Nephron (organoid): Measurements from ENCODE around the gene YTHDF2.

ENCODE experiments used
- H3K27ac Mint-ChIP-seq, 3 experiments: 2 replicates each; pipeline ENCODE4 v1.8.0; 2020; ENCODE audit warnings: mixed read lengths in 3 of 3, mild to moderate bottlenecking in 2 of 3, moderate library complexity in 1 of 3
- H3K27me3 Mint-ChIP-seq: 2 replicates; pipeline ENCODE4 v1.8.0; 2021; ENCODE audit warnings: low read depth, mild to moderate bottlenecking, moderate library complexity, mixed read lengths
- H3K36me3 Mint-ChIP-seq: 2 replicates; pipeline ENCODE4 v1.8.0; 2020; ENCODE audit warnings: low read depth, mixed read lengths
- H3K4me1 Mint-ChIP-seq: 2 replicates; pipeline ENCODE4 v1.8.0; 2020; ENCODE audit warnings: mixed read lengths
- H3K4me3 Mint-ChIP-seq, 3 experiments: 2 replicates each; pipeline ENCODE4 v1.8.0; 2020; ENCODE audit warnings: mild to moderate bottlenecking in 3 of 3, mixed read lengths in 3 of 3, moderate library complexity in 2 of 3
- H3K9me3 Mint-ChIP-seq: 2 replicates; pipeline ENCODE4 v1.8.0; 2020; ENCODE audit warnings: mixed read lengths
- TF ChIP-seq, protein P1 (sequence below), 3 experiments: fragments of 200-600 bp; sonication (generic); IDR thresholded peaks; one replicate each; pipeline ENCODE4 v1.5.0; 2021; ENCODE audit warnings: antibody characterized with exemption in 3 of 3; ENCODE audit not compliant: unreplicated experiment in 3 of 3

YTHDF2 gene

DNA sequence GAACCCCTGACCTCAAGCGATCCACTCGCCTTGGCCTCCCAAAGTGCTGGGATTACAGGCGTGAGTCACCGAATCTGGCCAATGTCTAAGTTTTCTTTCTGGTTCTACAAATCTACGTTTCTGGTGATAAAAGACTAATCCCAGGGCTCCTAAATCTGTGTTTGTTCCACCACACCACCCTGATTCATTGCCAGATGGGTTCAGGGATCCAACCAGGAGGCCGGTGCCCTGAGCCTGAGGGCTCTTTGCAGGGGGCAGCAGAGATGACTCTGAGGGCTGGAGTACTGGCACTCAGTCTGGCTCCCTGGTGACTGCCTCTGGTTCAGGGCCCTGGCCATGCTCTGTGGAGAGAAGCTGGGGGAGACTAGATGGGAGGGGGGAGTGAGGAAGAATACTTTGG, 64.7 kb downstream of the YTHDF2 start:
- Mint-ChIP-seq H3K4me3 (no peak overlapping the region), H3K4me1 (no peaks in the 10 kb centered on the region), H3K27me3 (peaks cover 41% of the 10 kb centered on the region), H3K27ac (no peak overlapping the region), H3K36me3 (no peaks in the 10 kb centered on the region), H3K9me3 (no peaks in the 10 kb centered on the region)
- TF ChIP-seq, protein P1, sequence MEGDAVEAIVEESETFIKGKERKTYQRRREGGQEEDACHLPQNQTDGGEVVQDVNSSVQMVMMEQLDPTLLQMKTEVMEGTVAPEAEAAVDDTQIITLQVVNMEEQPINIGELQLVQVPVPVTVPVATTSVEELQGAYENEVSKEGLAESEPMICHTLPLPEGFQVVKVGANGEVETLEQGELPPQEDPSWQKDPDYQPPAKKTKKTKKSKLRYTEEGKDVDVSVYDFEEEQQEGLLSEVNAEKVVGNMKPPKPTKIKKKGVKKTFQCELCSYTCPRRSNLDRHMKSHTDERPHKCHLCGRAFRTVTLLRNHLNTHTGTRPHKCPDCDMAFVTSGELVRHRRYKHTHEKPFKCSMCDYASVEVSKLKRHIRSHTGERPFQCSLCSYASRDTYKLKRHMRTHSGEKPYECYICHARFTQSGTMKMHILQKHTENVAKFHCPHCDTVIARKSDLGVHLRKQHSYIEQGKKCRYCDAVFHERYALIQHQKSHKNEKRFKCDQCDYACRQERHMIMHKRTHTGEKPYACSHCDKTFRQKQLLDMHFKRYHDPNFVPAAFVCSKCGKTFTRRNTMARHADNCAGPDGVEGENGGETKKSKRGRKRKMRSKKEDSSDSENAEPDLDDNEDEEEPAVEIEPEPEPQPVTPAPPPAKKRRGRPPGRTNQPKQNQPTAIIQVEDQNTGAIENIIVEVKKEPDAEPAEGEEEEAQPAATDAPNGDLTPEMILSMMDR (IDR thresholded peaks at IDR 0.05; ENCODE audit: unreplicated experiment in 3 of 3): no peak

- Mint-ChIP-seq H3K4me1 (no peaks in the 10 kb centered on the region), H3K36me3 (no peaks in the 10 kb centered on the region), H3K27me3 (peaks cover 37% of the 10 kb centered on the region), H3K4me3 (no peak overlapping the region), H3K9me3 (no peaks in the 10 kb centered on the region), H3K27ac (no peak overlapping the region)
- TF ChIP-seq, protein P1 (IDR thresholded peaks at IDR 0.05; ENCODE audit: unreplicated experiment in 3 of 3): no peak
Observed at GRCh38 chr1:28803051-28803450, 66.3 kb downstream of the YTHDF2 start.

GRCh38 chr1:28803662-28804061, 66.9 kb downstream of the YTHDF2 start:
- no peak overlapping the region for H3K27ac Mint-ChIP-seq
- no peak overlapping the region for H3K4me3 Mint-ChIP-seq
- no peaks in the 10 kb centered on the region for H3K36me3 Mint-ChIP-seq
- H3K27me3 Mint-ChIP-seq: peaks cover 38% of the 10 kb centered on the region
- no peaks in the 10 kb centered on the region for H3K9me3 Mint-ChIP-seq
- H3K4me1 Mint-ChIP-seq: no peaks in the 10 kb centered on the region
- TF ChIP-seq, protein P1 (IDR thresholded peaks at IDR 0.05; ENCODE audit: unreplicated experiment in 3 of 3): no peak

- Mint-ChIP-seq H3K4me1 (no peaks in the 10 kb centered on the region), H3K27me3 (peaks cover 35% of the 10 kb centered on the region), H3K9me3 (no peaks in the 10 kb centered on the region), H3K27ac (no peak overlapping the region), H3K4me3 (no peak overlapping the region), H3K36me3 (no peaks in the 10 kb centered on the region)
- TF ChIP-seq, protein P1 (IDR thresholded peaks at IDR 0.05; ENCODE audit: unreplicated experiment in 3 of 3): no peak
Observed at GRCh38 chr1:28804071-28804470, 67.3 kb downstream of the YTHDF2 start.

DNA sequence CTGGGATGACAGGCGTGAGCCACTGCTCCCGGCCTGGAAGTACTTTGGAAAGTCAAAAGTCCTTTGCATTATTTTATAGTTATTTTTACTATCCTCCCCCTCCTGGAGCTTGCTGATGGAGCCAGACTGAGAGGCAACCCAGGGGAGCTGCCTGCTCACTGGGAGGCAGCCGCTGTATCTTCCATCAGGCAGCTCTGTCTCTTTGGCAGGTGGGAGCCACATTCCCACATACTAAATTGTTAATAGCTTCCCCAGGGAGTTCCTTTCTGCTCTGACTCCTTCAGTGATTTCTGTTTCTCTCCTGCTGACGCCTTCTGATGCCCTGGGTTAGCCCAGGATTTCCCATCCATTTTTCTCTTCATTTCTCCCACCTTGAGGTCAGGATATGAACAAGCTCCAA, 70.3 kb downstream of the YTHDF2 start:
- H3K4me1 Mint-ChIP-seq: no peaks in the 10 kb centered on the region
- H3K4me3 Mint-ChIP-seq: no peak overlapping the region
- no peaks in the 10 kb centered on the region for H3K36me3 Mint-ChIP-seq
- TF ChIP-seq, protein P1 (IDR thresholded peaks at IDR 0.05; ENCODE audit: unreplicated experiment in 3 of 3): no peak
- no peaks in the 10 kb centered on the region for H3K9me3 Mint-ChIP-seq
- H3K27me3 Mint-ChIP-seq: peaks cover 58% of the 10 kb centered on the region
- H3K27ac Mint-ChIP-seq: no peak overlapping the region

- Mint-ChIP-seq H3K4me1 (no peaks in the 10 kb centered on the region), H3K36me3 (no peaks in the 10 kb centered on the region), H3K27me3 (peaks cover 59% of the 10 kb centered on the region), H3K27ac (no peak overlapping the region), H3K9me3 (no peaks in the 10 kb centered on the region), H3K4me3 (no peak overlapping the region)
- TF ChIP-seq, protein P1 (IDR thresholded peaks at IDR 0.05; ENCODE audit: unreplicated experiment in 3 of 3): no peak
Observed at GRCh38 chr1:28807986-28808385, 71.2 kb downstream of the YTHDF2 start.
